Measurements from ENCODE around the gene SYNM. TPM values are rescaled to one million over a fixed set of nuclear protein-coding genes. Genes with fewer than 3 reads are reported as not detected.

Gene SYNM
- total and polyA plus RNA-seq, 2 of the 8 experiments (the other 6 are each of a cell fraction or from before 2014, with no cell fraction given) = 0.89 to 2.0 TPM

- Histone ChIP-seq H3K4me1 (replicated peaks in 1 of 4; ENCODE audit: control insufficient read depth in 3 of 4, insufficient read depth in 4 of 4, low read length in 3 of 4) (no peaks in the 10 kb centered on the region; a peak in 1 of 7 replicates), H3K27me3 (replicated peaks in 1 of 4; ENCODE audit: control insufficient read depth in 3 of 4, extremely low read depth in 1 of 4, insufficient read depth in 3 of 4, low read length in 3 of 4) (no peaks in the 10 kb centered on the region), H2BK15ac (ENCODE audit: low read length) (no peak overlapping the region), H2BK12ac (ENCODE audit: low read depth, low read length) (no peak overlapping the region), H4K91ac (replicated peaks; ENCODE audit: insufficient read length, low read length) (no peak overlapping the region), H4K20me1 (replicated peaks in 1 of 2; ENCODE audit: control insufficient read depth in 1 of 2, insufficient read depth in 2 of 2, low read length in 2 of 2) (no peaks in the 10 kb centered on the region), H3K4ac (replicated peaks; ENCODE audit: insufficient read length, low read depth, low read length) (no peak overlapping the region), H3K79me2 (ENCODE audit: control insufficient read depth in 1 of 2, insufficient read depth in 2 of 2, low read length in 2 of 2) (no peaks in the 10 kb centered on the region), H3K9ac (replicated peaks in 1 of 4; ENCODE audit: extremely low read depth in 1 of 4, low read depth in 3 of 4, low read length in 3 of 4) (no peak overlapping the region), H3K4me3 (ENCODE audit: extremely low read depth in 1 of 4, insufficient read depth in 2 of 4, low read depth in 3 of 4, low read length in 4 of 4) (no peak overlapping the region), H3K18ac (ENCODE audit: extremely low read depth, low read length) (no peak overlapping the region), H3K36me3 (ENCODE audit: control insufficient read depth in 2 of 4, insufficient read depth in 4 of 4, low read length in 3 of 4) (peaks cover 0 to 2% (median 0%) of the 10 kb centered on the region in 4 experiments; a peak in 4 of 8 replicates), H3K9me3 (ENCODE audit: insufficient read depth in 2 of 2, low read depth in 1 of 2, low read length in 1 of 2) (no peaks in the 10 kb centered on the region), H3K27ac (ENCODE audit: low read depth, low read length) (no peak overlapping the region), H3K79me1 (ENCODE audit: low read depth, low read length) (no peaks in the 10 kb centered on the region), H2BK20ac (ENCODE audit: low read length) (no peak overlapping the region), H2AFZ (ENCODE audit: low read length) (no peak overlapping the region), H4K5ac (ENCODE audit: insufficient read length, low read depth, low read length) (no peak overlapping the region), H3K14ac (ENCODE audit: insufficient read length) (no peak overlapping the region), H4K8ac (ENCODE audit: extremely low read depth, insufficient read depth, low read length) (no peak overlapping the region), H2BK5ac (ENCODE audit: low read depth, low read length) (no peak overlapping the region), H3K23me2 (ENCODE audit: low read depth, low read length) (no peaks in the 10 kb centered on the region), H3K56ac (replicated peaks; ENCODE audit: insufficient read length, low read depth, low read length) (no peak overlapping the region), H2BK120ac (replicated peaks; ENCODE audit: low read depth, low read length) (no peak overlapping the region), H3K23ac (ENCODE audit: insufficient read length) (no peak overlapping the region), H3K4me2 (ENCODE audit: insufficient read depth in 1 of 2, low read depth in 2 of 2, low read length in 2 of 2) (no peak overlapping the region), H2AK5ac (ENCODE audit: low read depth, low read length) (no peak overlapping the region)
- ChIA-PET CTCF (ENCODE audit: partially characterized antibody) (interaction anchor here (0.9 to 1.9 kb wide), 7 partner anchors 11 to 68 kb away, joined by 3 to 5 read pairs (median 4); no protein-coding TSS in a partner anchor), POLR2A (ENCODE audit: partially characterized antibody) (no interaction called here)
- WGBS, 2 experiments (ENCODE audit: extremely low coverage in 1 of 2, insufficient coverage in 1 of 2, insufficient read length in 1 of 2, insufficient replicate concordance in 2 of 2, low coverage in 1 of 2, low lambda C conversion rate in 2 of 2, missing lambda C conversion rate in 1 of 2) = 85% methylated on average over 4 of the region's 5 CpGs; no CpG with 5 or more reads in 1 of the 2 experiments
- FAIRE-seq = no peak
- peak in 1 of 2 experiments; percentile 22 for DNase-seq (ENCODE audit: low read depth in 1 of 2, low spot score in 2 of 2)
- TF ChIP-seq E2F6 (IDR thresholded peaks at IDR 0.05) = no peak
- TF ChIP-seq CREB1 (IDR thresholded peaks at IDR 0.05) = no peak
- no peak for TF ChIP-seq RXRA (IDR thresholded peaks at IDR 0.05; ENCODE audit: insufficient read depth, low read depth, low read length)
- no peak for TF ChIP-seq KDM4A (IDR thresholded peaks at IDR 0.05; ENCODE audit: low read depth, low read length, severe bottlenecking)
- no peak for TF ChIP-seq GTF2F1 (IDR thresholded peaks at IDR 0.05; ENCODE audit: borderline replicate concordance, low read depth, low read length)
- no peak for TF ChIP-seq SP4 (IDR thresholded peaks at IDR 0.05; ENCODE audit: low read length)
- TF ChIP-seq CHD2 (IDR thresholded peaks at IDR 0.05; ENCODE audit: low read length) = no peak
- TF ChIP-seq MAFK (IDR thresholded peaks at IDR 0.05; ENCODE audit: low read depth, low read length) = no peak
- no peak for TF ChIP-seq CTCF (IDR thresholded peaks at IDR 0.05; ENCODE audit: control extremely low read depth in 1 of 3, insufficient read depth in 1 of 3, low read depth in 1 of 3, low read length in 3 of 3)
Measured at GRCh38 chr15:99168601-99169580, 64.0 kb downstream of the SYNM start.
